Dermis microvascular lymphatic vessel endothelial cell (primary cell): ENCODE measurements around the gene ZBTB9. TPM values are rescaled to one million over a fixed set of nuclear protein-coding genes. Genes with fewer than 3 reads are reported as not detected.

Experiments
- DNase-seq, 2 donors: peaks; one replicate each; pipeline versions ENCODE4 v3.0.0 to v3.0.0-alpha.2; 2010; ENCODE audit warnings: low read depth in 2 of 2
- total RNA-seq: library from RNA; depleted of rRNA; stranded (reverse); fragments of >200 nt; gene quantifications from 2 replicates; pipeline ENCODE4 v1.2.1, GENCODE V29; 2014

ZBTB9 gene
- total RNA-seq, 1 donor from 2014 or later = 3.9 TPM

DNA sequence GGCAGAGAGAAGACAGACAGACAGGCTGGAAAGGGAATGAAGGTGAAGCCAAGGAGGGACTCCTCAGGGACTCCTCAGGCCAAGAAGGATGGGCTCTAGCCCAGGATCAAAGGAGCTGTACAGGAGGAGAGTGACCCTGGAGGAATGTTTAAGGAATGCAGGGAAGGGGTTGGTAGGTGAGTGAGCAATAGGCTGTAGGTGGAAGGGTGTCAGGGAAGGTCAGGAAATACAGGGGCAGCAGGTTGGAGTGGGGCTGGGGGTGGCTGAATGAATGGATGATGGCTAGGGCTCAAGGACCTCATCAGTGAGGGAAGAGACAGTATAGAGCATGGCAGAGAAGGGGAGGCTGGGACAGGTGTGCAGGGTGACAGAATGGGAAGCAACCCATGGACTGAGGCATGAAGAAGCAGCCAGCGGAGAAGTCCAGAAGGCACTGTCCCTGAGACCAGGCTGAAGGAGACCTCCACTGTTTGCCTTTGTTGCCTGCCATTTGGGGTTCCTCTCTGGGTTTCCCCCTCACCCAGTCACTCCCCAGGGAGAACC is 21.3 kb upstream of the ZBTB9 start:
- DNase-seq = no peak

DNA sequence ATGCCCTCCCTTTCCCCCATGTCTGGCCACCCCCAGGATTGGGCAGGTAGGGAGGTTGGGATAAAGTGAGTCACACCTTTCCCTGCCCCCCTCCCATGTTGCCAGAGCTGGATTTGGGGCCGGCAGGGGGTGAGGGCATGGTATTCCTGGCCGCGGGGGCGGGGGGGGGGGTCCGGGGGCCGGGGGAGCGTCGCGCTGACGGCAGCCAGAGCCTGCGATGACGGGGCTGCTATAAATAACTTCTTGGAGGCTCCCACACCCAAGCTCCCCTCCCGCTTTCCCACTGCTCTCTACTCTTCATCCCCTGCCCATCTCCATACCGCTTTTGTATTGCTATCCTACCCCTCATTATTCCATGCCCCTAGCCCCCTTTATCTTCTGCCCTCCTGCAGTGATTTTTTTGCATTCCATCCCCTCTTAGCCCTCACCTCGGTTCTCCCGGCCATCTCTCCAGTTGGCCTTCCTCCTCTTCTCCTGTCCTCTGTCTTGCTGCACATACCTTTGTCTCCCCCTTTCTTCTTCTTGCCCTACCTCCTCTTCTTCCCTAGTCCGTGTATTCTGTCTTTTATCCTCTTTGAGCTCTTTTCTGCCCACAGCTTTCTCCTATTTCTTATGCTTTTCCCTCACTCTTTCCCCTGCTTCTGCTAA is 20.7 kb upstream of the ZBTB9 start:
- DNase-seq = no peak

DNA sequence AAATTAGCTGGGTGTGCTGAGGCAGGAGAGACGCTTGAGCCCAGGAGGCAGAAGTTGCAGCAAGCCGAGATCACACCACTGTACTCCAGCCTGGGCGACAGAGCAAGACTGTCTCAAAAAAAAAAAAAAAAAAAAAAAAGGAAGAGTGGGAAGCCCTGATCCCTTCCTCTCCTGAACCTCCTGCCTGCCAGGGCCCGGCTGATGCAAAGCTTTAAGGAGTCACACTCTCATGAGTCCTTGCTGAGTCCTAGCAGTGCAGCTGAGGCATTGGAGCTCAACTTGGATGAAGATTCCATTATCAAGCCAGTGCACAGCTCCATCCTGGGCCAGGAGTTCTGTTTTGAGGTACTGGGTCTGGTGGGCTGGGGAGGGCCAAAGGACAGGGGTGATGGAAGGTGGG is 19.4 kb upstream of the ZBTB9 start:
- DNase-seq = no peak

DNA sequence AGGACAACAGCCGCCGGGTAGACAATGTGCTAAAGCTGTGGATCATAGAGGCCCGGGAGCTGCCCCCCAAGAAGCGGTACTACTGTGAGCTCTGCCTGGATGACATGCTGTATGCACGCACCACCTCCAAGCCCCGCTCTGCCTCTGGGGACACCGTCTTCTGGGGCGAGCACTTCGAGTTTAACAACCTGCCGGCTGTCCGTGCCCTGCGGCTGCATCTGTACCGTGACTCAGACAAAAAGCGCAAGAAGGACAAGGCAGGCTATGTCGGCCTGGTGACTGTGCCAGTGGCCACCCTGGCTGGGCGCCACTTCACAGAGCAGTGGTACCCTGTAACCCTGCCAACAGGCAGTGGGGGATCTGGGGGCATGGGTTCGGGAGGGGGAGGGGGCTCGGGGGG is 16.7 kb upstream of the ZBTB9 start:
- no peak for DNase-seq

DNA sequence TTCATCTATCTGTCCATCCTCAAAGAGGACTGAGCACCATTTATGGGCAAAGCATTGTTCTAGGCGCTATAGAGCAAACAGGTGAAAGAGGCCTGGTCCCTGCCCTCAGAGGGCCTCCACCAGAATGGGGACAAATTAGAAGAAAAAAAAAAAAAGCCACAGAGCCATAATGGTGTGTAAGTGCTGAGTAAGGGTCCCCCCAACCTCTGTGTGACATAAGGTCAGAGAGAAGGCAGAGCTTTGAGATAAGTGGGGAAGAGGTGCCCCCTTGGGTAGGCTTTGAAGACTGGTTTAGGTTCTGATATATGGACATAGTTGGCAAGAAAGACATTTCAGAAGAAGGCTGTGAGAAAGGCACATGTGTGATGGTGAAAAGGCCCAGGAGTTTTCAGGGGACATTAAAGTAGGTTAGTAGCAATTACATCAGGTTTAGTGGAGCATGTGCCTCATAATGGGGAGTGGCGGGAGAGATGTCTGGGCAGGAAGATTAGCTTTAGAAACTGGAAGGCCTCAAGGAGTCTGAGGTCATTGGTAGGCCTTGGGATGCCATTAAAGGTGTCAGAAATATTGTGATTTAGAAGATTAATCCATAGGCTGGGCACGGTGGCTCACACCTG is 15.3 kb upstream of the ZBTB9 start:
- no peak for DNase-seq

DNA sequence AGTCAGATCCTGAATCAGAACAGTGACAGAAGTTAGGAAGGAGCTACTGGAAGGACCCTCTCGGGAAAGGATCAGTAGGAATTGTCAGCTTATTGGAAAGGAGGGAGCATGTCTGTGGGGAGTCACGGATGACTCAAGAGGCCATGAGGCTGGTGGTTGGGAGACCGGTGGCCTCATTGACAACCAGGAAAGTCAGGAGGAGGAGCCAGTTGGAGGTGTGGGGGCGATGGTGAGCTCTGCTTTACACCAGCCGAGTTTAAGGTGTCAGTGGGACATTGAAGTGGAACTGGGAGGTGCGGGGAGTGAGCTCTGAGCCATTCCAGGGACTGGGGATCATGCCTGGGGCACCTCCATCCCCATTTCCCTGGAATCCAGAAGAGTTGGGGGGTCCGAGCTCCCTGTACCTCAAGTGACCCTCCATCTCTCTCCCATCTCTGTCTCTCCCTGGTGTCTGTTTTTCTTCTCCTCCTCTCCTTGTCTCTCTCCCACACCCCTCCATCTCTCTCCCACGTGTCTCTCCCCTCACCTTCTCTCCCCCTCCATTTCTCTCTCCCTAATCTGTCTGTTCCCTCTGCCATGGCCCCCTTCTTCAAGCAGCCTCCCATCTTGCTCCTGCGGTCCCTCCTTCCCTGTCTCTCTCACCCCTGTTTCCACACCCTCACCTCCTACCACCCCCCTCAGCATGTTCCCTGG is 14.3 kb upstream of the ZBTB9 start:
- DNase-seq = no peak

DNA sequence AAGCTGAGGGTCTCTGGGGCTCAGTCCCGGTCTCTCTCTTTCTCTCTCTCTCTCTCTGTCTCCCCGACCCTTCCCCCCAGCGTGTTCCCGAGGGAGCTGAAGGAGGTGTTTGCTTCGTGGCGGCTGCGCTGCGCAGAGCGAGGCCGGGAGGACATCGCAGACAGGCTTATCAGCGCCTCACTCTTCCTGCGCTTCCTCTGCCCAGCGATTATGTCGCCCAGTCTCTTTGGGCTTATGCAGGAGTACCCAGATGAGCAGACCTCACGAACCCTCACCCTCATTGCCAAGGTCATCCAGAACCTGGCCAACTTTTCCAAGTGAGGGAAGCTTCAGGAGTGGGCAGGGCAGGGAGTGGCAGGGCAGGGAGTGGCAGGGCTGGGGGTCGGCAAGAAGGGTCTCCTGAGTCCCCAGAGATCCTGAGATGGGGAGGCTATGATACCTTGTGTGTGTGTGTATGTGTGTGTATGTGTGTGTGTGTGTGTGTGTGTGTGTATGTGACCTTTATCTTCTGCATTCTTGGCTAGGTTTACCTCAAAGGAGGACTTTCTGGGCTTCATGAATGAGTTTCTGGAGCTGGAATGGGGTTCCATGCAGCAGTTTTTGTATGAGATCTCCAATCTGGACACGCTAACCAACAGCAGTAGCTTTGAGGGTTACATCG is 13.6 kb upstream of the ZBTB9 start:
- DNase-seq = no peak

- no peak for DNase-seq
Measured at GRCh38 chr6:33441457-33441856, 12.9 kb upstream of the ZBTB9 start.

DNA sequence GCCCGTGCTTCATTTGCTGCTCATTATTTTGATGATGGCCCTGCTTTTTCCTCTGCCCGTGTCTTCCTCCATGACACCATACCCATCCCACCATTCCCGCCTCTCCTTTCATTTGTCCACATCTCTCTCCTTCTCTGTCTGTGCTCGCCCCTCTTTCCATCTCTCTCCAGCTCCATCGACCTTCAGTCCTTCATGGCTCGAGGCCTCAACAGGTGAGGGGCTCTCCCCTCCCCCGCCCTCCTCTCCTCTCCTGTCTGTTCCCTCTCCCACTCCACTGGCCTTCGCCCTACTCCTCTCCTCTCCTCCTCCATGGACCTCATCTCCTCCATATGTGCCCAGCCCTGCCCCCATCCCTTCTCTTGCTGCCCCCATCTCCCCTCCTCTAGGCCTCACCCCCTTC is 12.1 kb upstream of the ZBTB9 start:
- no peak for DNase-seq

GRCh38 chr6:33443025-33443424 is 11.4 kb upstream of the ZBTB9 start:
- DNase-seq = no peak

DNA sequence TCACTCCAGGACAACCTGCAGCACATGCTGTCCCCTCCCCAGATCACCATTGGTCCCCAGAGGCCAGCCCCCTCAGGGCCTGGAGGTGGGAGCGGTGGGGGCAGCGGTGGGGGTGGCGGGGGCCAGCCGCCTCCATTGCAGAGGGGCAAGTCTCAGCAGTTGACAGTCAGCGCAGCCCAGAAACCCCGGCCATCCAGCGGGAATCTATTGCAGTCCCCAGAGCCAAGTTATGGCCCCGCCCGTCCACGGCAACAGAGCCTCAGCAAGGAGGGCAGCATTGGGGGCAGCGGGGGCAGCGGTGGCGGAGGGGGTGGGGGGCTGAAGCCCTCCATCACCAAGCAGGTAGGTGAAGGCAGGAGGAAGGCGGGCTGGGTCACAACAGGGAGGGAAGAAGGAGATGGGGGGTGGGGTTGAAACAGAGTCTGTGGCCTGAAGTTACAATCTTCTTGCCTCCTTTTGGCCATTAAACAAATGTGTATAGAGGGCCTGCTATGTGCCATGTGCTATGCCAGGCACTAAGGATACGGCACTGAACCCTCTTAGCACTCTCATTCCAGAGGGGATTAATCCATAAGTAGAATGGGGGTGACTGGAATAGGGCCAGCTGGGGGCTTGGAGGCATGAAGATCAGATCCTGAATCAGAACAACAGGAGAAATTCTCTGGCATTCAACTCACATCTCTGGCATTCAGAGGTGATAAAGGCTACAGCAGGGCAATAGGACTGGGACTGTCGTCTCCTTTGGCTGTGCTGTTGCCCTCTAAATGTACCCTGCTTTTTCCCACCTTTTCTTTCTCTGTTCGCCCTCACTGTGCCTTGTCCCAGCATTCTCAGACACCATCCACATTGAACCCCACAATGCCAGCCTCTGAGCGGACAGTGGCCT is 10.5 kb upstream of the ZBTB9 start:
- DNase-seq = no peak

GRCh38 chr6:33445119-33445603 is 9.2 kb upstream of the ZBTB9 start:
- DNase-seq = no peak

- no peak for DNase-seq
Measured at GRCh38 chr6:33446356-33446755, 8.0 kb upstream of the ZBTB9 start.

- DNase-seq = no peak
Measured at GRCh38 chr6:33450434-33450833, 3.9 kb upstream of the ZBTB9 start.

DNA sequence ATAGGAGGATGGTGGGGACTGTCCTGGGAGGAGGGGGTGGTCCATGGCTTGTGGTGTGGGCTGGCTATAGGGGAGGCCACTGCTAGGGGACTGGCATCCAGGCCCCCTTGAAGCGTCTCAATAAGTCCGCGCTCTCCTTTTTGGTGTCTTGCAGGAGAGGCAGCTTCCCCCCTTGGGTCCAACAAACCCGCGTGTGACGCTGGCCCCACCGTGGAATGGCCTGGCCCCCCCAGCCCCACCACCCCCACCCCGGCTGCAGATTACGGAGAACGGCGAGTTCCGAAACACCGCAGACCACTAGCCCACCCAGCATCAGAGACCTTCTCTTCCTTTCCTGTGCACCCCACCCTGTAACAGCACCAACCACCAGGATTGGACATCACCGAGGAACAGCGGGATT is 2.8 kb upstream of the ZBTB9 start:
- no peak for DNase-seq

- DNase-seq = no peak
Measured at GRCh38 chr6:33452496-33452895, 1.9 kb upstream of the ZBTB9 start.

DNA sequence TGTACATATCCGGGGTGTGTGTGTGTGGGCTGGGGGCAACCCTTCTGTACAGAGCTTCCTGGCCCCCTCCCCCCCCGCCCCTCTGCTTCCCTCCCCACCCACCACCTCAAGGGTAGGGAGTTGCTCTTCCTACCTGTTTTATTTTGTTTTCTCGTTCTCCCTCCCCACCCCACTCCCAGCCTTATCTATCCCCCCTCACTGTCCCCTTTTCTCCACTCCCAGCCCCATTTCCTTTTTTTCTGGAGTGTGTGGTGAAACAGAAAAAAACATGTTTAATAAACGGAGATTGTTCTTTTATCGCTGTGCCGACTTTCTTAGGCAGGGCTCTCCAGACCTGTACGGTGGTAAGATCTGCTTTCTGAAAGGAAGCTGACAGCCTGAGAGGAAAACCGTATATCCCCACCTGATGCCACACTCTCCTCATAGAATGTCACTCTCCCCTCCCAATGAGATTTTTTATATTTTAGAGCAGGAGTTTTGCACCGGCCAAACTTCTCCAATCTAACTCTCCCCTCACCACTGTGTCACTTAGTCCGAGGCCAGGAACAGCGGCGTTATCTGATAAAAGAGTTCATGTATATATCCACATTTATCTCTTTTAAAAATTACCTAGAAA is 875 bp upstream of the ZBTB9 start:
- DNase-seq = no peak

- DNase-seq = no peak
Measured at GRCh38 chr6:33455051-33455450, 675 bp downstream of the ZBTB9 start.

DNA sequence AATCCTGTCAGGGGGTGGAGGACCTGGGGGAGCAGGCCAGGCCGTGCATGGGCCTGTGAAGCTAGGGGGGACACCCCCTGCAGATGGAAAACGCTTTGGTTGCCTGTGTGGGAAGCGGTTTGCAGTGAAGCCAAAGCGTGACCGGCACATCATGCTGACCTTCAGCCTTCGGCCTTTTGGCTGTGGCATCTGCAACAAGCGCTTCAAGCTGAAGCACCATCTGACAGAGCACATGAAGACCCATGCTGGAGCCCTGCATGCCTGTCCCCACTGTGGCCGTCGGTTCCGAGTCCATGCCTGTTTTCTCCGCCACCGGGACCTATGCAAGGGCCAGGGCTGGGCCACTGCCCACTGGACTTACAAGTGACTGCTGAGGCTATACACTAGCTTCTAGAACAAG is 1.8 kb downstream of the ZBTB9 start:
- DNase-seq = no peak

DNA sequence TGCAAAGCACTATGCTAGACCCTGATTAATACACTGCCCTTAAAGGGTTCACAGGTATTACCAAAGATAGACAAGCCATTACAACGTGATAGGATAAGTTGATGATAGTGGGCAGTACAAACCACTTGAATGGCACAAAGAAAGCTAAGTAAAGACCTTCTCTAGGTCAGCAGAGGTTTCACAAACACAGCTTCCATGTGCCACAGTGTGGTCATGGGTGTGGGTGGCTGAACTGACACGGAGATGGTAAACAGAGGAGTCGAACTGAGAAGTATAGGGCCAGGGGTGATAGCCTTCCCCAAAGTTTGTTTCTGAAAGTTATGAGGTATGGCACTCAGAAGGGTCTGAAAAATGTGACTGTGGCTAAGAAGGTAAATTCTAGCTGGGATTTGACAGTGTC is 4.3 kb downstream of the ZBTB9 start:
- no peak for DNase-seq

DNA sequence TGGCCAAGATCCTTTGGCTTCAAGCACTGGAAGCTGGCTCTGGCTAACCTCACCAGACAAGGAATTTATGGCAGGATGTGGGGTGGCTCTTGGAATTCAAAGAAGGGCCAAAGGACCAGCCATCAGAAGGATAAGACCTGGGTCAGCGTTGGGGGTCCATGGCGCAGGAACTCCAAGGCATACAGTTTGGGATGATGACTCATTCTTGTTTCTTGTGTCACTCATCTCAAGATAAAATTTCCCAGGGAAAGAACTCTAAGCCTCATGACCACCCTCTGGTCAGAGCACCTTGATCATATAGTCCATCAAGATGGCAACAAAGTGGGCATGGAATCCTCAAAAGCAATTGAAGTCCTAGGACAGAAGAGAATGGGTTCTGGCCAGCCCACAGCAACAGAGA is 4.8 kb downstream of the ZBTB9 start:
- DNase-seq = no peak
